HG03039 (cell line): ENCODE data around the gene MYO1D.
"Not testable (repeated sequence)": the region's sequence is repeated elsewhere in the genome, so short reads cannot be mapped to it uniquely, and the experiment has no call there.

Experiments used
- ATAC-seq: cut with Tn5 transposase; IDR thresholded peaks from one replicate; pipeline ENCODE4 v1.9.1; 2021; ENCODE audit warnings: mild to moderate bottlenecking, moderate library complexity; ENCODE audit not compliant: unreplicated experiment

MYO1D gene

DNA sequence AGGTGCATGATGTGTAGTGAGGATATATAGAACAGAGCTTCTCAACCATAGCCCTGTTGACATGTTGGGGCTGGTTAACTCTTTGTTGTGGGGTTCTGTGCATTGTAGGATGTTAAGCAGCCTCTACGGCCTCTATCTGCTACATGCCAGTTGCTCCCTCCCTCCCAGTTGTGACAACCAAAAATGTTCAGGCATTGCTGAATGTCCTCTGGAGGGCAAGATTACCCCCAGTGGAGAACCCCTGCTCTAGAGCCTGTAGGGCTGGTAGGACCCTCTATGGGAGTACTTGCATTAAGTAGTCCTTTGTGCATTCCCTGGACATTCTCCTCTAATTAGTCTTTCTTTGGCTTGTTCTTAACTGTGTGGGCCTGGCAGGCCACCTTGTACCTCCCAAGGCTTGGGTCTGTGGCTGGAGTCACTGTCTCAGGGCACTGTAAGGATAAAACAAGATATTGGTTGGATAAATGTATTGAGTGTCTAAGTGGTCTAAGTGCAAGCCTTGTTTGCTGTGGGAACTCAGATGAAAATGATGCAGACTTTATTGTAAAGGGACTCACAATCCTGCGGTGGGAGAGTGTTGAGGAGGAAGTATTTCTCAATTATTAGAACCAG is 19.8 kb upstream of the MYO1D start:
- no peak for ATAC-seq

- ATAC-seq, result no peak
These were observed 17.3 kb upstream of the MYO1D start for GRCh38 chr17:32894245-32894644.

DNA sequence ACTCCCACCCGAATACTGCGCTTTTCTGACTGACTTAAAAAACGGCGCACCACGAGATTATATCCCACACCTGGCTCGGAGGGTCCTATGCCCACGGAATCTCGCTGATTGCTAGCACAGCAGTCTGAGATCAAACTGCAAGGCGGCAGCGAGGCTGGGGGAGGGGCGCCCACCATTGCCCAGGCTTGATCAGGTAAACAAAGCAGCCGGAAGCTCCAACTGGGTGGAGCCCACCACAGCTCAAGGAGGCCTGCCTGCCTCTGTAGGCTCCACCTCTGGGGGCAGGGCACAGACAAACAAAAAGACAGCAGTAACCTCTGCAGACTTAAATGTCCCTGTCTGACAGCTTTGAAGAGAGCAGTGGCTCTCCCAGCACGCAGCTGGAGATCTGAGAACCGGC is 10.5 kb upstream of the MYO1D start:
- not testable (repeated sequence) for ATAC-seq

- ATAC-seq, result not testable (repeated sequence)
These were observed 10.0 kb upstream of the MYO1D start for GRCh38 chr17:32886951-32887350.

DNA sequence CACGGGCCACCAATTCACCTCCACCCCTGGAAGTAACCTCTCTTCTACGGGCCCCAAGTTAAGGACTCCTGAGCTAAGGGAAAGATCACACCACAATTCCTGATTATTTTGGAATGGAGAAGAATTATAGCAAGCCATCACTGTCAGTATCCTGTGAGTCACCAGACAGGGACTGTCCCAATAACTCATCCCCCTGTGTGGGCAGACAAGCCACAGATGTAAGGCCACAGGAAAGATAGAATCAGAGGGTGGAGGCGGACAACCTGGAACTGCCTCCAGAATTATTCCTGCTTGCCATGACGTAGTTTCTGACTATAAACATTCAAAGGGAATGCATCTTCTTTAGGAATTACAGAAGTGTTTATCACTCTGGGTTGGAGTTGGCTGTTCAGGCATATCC is 5.8 kb upstream of the MYO1D start:
- ATAC-seq, result no peak

DNA sequence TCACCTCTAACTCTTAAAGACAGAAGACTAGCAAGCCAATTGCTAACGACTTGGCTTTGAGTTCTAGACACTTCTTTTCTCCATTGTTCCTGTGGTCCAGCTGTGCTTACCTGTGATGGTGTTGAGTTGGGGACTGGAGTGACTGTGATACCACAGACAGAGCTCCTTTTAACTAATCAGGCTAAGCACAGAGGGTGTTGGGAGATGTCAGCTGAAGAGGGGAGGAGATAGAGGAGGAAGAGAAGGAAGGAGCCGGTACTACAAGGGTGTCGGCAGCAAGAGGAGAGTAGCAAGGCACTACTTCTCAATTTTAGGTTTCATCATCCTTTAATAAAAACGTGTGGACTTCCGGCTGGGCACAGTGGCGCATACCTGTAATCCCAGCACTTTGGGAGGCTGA is 5.1 kb upstream of the MYO1D start:
- no peak for ATAC-seq

- no peak for ATAC-seq
These were observed 3.9 kb upstream of the MYO1D start for GRCh38 chr17:32880671-32881453.

DNA sequence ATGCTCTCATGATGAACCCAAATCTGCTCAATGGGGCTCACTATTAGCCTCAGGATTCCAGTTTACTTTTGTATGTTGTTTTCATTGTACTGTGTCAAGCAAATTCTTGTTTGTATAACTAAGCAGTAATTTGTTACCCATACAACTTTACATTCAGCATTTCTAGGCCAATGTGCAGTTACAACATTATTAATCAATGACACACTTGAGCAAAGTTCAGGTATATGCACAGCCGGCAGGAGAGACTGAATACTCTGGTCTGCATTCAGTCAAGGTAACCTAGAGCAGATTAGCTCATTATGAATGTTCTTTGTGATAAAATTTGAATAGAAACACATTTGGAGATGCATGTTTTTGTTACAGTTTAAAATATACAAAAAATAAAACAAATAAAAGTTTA is 2.2 kb upstream of the MYO1D start:
- no peak for ATAC-seq

DNA sequence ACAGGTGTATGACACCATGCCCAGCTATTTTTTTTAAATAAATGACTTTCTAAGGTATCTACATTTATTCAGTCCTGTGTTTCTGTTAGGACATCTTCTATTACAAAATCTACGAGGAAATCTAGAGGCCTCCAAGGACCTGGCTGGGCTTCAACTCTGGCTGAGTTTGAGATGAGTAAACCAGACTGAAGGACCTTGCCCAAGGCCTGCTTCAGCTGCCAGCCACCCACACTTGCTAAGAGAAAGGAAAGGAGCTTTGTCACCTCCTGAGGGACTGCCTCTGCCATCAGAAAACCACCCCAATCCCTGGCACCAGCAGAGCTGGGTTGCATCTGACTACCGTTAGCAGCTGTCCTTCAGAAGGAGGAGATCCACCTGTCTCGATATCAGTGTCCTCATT is 1.3 kb upstream of the MYO1D start:
- no peak for ATAC-seq

- ATAC-seq, result peak; percentile 77
These were observed 340 bp upstream of the MYO1D start for GRCh38 chr17:32877164-32877764.

- no peak for ATAC-seq
These were observed 954 bp downstream of the MYO1D start for GRCh38 chr17:32875923-32876416.

GRCh38 chr17:32875230-32875917 is 1.6 kb downstream of the MYO1D start:
- ATAC-seq, result no peak

DNA sequence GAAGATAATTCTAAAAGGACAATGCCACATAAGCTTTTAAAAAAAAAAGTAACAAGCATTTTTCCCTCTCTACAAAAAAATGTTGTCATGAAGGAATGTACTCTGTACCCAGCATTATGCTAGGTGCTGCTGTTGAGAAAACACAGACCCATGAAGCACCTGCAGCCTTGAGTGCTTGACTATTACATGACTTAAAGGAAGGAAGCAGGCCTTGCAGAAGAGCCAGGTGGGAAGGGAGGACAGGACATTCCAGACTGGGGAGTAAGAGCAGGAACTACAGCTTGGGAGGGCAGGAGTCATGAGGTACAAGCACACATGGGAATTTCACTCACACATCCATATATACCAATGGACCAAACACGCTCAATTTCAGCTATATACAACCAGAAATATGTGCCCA is 3.8 kb downstream of the MYO1D start:
- ATAC-seq, result no peak

DNA sequence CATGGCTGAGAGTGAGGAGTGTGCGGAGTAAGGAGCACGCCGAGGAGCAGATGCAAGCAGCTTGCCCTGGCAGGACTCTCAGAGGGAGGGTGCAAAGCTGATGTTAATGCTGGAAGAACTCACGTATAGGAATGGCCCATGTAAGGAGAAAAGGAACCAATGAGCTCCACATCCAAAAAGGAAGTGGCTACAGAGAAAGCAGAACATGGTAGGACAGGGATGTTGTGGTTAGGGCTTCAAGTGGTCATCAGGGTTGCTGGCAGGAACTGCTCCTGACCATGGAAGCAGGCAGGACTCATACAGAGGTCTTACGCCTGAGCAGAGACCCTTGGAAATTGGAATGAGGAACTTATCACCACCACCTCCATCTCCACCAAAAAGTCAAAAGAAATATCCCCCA is 5.2 kb downstream of the MYO1D start:
- no peak for ATAC-seq

DNA sequence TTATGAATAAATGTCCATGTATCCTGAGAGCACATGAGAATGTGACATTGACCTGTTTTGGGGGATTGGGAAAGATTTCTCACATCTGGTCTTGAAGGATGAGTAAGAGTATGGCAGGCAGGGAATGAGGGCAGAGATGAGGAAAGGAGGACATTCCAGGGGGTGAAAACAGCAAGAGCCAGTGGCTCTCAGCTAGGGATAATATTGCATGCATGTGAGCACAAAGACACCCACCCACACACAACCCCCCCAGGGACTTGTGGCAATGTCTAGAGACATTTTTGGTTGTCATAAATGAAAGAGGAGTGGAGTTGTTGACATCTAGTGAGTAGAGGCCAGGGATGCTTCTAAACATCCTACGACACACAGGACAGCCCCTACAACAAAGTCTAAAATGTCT is 6.0 kb downstream of the MYO1D start:
- no peak for ATAC-seq

DNA sequence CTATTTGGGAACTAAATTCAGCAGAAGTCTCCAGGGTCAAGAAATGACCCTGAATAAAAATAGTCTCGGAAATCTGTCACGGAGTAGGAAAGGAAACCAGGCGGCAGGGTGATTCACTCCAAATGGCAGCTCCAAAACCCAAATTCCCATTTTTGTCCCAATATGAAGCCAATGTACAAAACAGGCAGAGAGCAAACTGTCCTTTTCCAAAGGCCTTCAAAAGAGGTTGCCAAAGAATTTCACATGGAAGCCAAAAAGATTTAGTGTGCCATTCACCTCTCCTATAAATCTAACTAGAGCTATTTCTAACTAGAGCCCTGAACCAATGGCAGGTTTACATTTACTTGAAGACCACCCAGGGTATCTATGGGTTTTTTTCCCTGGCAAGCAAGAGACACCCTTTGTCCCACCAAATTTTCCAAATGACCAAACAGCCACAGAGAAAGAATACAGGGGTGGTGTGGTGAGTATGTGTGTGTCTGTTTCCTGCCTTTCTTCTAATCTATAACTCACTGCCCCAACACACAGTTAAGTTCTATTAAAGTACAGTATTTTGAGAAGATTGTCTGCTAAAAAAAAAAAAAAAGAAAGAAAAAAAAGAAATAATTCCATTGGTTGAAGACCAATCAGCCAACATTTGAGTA is 6.8 kb downstream of the MYO1D start:
- ATAC-seq, result no peak

DNA sequence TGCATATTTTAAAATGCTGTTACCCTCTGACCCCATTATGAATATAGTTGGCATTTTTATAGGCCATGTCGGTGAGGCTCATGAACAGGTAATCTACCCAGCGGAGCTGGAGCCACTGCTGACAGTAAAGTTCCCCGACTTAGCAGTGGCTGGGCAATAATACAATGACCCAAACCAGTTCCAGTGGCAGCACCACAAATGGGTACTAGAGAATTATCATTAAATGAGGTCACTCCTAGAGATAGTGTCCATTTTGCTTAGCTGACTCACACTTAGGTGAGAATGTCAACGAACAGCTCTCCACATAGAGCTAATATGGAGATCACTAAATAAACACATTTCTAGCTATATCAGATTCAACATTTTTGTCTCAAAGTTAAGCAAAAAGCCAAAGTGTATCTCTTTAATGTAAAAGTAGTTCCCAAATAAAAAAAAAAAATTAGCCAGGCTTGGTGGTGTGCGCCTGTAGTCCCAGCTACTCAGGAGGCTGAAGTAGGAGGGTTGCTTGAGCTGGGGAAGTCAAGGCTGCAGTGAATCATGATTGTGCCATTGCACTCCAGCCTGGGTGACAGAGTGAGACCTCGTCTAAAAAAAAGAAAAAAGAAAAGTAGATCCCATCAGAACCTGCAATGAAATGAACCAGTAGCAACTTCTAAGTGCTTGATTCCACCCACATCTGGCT is 7.4 kb downstream of the MYO1D start:
- ATAC-seq, result no peak

DNA sequence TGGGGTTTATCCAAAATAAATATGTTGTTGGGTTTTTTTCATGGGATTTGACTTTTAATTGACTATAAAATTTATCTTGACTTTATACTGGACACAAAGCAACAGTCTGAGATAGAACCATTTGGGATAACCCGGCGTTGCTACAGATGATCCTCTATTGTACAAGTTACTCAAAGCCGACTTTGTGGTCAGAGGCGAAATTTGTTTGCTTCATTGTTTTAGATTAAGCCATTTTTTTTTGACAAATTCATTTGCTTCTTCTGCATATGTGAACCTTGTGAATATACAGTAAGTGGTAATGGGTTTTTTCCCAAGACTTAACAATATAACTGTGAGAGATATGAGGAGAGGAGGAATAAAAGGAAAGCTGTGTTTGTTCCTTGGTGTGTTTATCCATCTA is 11.8 kb downstream of the MYO1D start:
- no peak for ATAC-seq

GRCh38 chr17:32863559-32863958 is 13.4 kb downstream of the MYO1D start:
- no peak for ATAC-seq

DNA sequence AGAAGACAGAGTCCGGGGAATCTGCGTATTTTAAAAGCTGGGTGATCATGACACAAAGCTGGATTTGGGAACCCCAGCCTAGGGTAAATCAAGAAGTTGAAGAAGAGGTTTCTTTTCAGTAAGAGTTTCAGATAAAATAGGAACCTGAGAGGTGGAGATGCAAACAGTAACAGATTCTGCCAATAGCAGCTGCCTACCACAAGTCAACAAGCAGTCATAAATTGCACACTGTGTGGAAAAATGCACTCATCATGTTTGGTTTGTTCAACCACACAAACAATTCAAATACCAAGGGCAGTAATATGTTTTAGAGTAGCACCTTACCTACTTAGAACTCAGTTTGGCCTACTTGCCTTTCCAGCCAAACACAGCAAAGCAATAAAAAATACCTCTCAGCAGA is 14.0 kb downstream of the MYO1D start:
- ATAC-seq, result no peak

GRCh38 chr17:32861981-32862380 is 14.9 kb downstream of the MYO1D start:
- no peak for ATAC-seq
